GM12873 (cell line): ENCODE measurements around the gene TANK.

ENCODE experiments used
- TF ChIP-seq, protein P1 (sequence below): IDR thresholded peaks from 2 replicates; pipeline ENCODE4 v1.5.1; 2012; ENCODE audit warnings: low read depth, mild to moderate bottlenecking, moderate library complexity, low read length, control low read depth; ENCODE audit not compliant: insufficient read depth; ENCODE audit errors: missing control alignments

The TANK gene

DNA sequence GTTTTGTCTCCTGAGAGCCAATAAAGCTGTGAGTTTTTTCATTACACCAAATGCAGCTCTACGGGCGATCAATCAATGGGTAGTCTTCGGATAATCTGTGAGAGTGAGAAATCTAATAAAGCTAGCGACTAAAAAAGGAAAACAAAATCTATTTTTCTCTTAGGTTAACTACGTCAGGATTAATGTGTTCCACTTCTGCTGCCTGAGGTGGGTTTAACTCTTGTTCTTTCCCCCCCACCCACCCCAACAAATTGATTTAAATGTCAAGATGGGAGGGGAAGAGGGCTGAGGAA, 85.0 kb downstream of the TANK start:
- TF ChIP-seq, protein P1, sequence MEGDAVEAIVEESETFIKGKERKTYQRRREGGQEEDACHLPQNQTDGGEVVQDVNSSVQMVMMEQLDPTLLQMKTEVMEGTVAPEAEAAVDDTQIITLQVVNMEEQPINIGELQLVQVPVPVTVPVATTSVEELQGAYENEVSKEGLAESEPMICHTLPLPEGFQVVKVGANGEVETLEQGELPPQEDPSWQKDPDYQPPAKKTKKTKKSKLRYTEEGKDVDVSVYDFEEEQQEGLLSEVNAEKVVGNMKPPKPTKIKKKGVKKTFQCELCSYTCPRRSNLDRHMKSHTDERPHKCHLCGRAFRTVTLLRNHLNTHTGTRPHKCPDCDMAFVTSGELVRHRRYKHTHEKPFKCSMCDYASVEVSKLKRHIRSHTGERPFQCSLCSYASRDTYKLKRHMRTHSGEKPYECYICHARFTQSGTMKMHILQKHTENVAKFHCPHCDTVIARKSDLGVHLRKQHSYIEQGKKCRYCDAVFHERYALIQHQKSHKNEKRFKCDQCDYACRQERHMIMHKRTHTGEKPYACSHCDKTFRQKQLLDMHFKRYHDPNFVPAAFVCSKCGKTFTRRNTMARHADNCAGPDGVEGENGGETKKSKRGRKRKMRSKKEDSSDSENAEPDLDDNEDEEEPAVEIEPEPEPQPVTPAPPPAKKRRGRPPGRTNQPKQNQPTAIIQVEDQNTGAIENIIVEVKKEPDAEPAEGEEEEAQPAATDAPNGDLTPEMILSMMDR: no peak

DNA sequence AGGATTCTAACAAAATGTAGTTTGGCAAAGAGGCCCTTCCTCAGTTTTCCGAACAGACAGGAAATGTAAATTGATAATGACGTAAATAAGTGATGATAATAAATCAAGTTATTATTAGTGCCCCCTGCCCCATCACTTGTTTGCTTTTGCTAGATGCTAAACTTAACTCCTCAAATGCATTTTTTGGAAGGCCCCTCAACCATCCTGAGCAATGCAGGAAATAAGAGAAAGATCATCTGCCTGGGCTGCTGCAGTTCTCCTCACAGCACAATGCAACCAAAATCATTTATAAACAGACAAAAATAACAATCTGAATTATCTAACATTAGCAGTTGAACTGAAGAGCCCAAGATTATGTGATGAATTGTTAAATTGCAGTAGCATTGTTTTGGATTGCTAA, 85.4 kb downstream of the TANK start:
- TF ChIP-seq, protein P1: no peak

DNA sequence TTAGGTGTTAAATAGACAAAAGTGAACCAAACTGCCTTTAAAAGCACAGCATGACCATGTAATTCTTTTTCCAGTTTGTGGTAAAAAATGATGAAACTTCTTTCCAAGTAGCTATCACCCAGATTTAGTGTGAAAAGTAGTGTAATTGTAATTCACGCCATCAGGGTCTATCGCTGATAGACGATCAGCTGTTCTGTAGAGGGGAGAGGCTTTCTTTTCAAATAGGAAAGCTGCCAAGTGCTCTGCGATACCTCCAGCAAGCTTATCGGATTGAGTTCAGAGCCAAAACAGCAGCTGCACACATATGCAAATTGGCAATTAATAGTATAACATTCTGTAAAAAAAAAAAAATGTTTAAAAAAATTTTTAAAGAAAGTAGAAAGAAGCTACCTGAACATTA, 86.1 kb downstream of the TANK start:
- TF ChIP-seq, protein P1: no peak

DNA sequence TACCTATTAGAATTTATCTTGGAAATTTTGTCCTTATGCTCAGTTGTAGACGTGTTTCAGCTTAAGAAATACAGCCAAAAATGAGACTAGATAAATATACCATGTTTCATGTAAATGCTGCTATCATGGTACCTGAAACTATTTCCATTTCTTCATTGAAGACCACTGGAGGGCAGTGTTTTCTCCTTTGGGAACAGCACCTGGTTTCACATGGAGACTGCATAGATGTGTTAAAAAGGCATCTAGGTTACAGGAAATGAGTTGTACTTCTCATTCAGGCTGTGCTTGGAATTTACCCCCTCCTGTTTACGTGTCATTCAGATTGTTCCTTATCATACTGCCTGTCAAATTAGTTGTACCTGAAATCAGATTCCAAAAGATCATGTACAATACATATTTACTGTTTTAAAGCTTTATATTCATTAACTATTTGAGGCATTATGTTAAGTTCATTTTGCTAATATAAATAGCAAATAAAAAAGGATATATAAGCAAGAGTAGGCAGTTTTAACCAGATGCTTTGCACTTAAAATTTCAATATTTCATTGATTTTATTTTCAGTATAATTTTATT, 90.7 kb downstream of the TANK start:
- TF ChIP-seq, protein P1: peak; percentile 50

DNA sequence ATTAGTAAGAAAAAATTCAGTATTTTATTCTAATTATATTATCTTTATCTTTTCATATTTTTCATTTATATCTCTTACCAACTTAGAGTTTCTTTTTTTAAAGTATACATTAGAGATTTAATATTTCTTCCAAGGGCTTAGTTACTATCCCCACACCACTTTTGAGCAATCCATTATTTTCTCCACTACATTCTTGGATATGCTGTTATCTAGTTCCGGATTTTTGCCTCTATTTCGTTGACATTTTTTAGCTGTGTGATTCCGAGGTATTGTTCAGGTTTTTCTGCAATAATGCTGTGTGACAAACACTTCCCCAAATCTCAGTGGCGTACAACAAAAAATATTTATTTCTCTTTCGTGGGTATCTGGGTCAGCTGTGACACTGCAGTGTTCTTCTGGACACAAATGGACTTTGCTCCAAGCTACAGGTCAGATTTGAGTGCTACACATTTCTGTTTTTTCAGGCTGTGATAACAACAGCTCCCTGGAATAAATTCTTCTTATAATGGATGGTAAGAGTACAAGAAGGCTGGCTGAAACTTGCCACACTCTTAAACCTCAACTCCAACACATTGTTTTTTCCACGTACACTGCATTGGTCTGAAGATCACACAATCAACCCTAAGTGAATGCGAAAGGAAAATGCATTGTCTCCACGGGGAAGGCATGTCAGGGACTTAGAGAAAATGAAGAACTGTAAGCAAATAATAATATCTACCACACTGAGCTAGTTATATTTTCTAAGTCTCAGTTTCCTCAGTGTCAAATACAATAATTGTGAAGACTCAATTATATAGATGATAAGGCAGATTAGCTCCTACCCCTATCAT, 97.1 kb downstream of the TANK start:
- TF ChIP-seq, protein P1: no peak

DNA sequence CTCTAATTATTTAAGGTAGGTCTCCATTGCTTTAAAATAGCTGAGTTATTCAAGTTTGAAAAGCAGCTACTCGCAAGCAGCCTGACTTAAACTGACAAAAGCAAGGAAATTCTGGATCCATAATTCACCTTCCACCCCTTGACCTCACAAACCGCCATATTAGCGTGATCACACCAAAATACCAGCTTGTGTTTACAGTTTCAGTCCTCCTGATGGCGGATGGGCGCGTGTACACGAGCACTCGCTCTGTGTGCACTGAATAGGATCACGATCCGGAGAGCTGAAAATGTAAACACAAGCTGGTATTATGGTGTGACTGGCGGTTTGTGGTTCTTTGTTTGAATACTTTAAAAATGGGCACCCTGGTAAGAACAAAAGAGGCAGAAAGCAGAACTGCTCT, 105.6 kb downstream of the TANK start:
- TF ChIP-seq, protein P1: no peak

DNA sequence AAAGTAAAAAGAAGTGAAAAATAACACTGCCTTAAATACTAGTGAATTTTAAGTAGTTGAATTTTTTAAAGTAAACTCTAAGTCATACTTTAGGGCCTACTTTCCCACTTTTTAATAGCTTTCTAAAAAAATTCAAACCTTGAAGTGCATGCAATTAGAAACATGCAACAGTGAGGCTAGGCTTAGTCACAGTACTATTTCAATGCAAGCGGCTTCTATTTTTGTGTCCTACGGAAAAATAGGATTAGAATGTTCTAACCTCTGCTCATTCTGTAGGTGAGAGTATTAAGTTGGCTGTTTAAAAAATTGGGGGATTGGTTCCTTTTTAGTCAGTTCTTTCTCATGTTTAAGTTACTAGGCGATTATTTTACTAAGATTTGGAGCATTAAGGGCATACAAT, 108.9 kb downstream of the TANK start:
- TF ChIP-seq, protein P1: no peak
